Endothelial cell of umbilical vein (primary cell): ENCODE data around the gene LPIN2. TPM values are rescaled to one million over a fixed set of nuclear protein-coding genes. Genes with fewer than 3 reads are reported as not detected.

Experiments
- BruUV-seq: library from RNA; stranded (reverse); fragments of 400-500 nt; replicated peaks from 2 replicates; lab custom pipeline; 2021; lab: Mats Ljungman, UMichigan
- CTCF ChIA-PET: fragments of 300-600, 350-600 bp; sonication (Branson Sonifier 250); formaldehyde crosslinking; loops from one replicate; lab custom pipeline; 2021; ENCODE audit warnings: antibody characterized with exemption, inconsistent platforms; lab: Charles Lee
- POLR2A ChIA-PET: fragments of 300-600, 350-600 bp; sonication (Branson Sonifier 250); formaldehyde crosslinking; loops from one replicate; lab custom pipeline; 2021; ENCODE audit warnings: antibody characterized with exemption, inconsistent platforms; lab: Charles Lee
- DNase-seq: peaks from one replicate; pipeline ENCODE4 v3.0.0-alpha.2; 2011; ENCODE audit warnings: low read depth, low spot score
- FAIRE-seq: peaks from 2 replicates; lab custom pipeline; 2011; peaks lifted over from hg19 to GRCh38; lab: Jason Lieb, UNC
- H2AFZ ChIP-seq: 2 replicates; pipeline ENCODE4 v1.6.0; 2012; ENCODE audit warnings: low read depth, low read length, control low read depth, inconsistent platforms
- H3K27ac ChIP-seq: 2 replicates; pipeline ENCODE4 v1.5.1; 2011; ENCODE audit warnings: low read depth, mild to moderate bottlenecking, control low read depth, low read length, moderate library complexity; ENCODE audit not compliant: insufficient read depth
- H3K27me3 ChIP-seq, 2 experiments: 2 replicates each; pipeline versions ENCODE4 v1.6.0 to v1.6.1; 2011; ENCODE audit warnings: low read length in 2 of 2, mixed read lengths in 1 of 2; ENCODE audit not compliant: control insufficient read depth in 2 of 2, insufficient read depth in 2 of 2
- H3K36me3 ChIP-seq, 2 experiments: 2 replicates in 1 of 2; 3 replicates in 1 of 2; pipeline ENCODE4 v1.5.1; 2011; ENCODE audit warnings: low read length in 2 of 2, mild to moderate bottlenecking in 1 of 2, moderate library complexity in 1 of 2; ENCODE audit not compliant: control insufficient read depth in 2 of 2, insufficient read depth in 2 of 2; ENCODE audit errors: extremely low read depth in 1 of 2
- H3K4me1 ChIP-seq: 3 replicates; pipeline ENCODE4 v1.5.1; 2011; ENCODE audit warnings: mild to moderate bottlenecking, low read length; ENCODE audit not compliant: control insufficient read depth, insufficient read depth; ENCODE audit errors: extremely low read depth
- H3K4me2 ChIP-seq: 2 replicates; pipeline ENCODE4 v1.6.1; 2011; ENCODE audit warnings: low read length, control low read depth, mixed read lengths; ENCODE audit not compliant: insufficient read depth
- H3K4me3 ChIP-seq, 3 experiments: fragments of 200-600 bp in 1 of 3; sonication (generic), shearing (Covaris generic) in 1 of 3; replicated peaks in 1 of 3; 2 replicates each; pipeline ENCODE4 v1.5.1; 2011 to 2016; ENCODE audit warnings: control low read depth in 3 of 3, low read length in 3 of 3, mild to moderate bottlenecking in 2 of 3, inconsistent platforms in 1 of 3, low read depth in 1 of 3, moderate library complexity in 1 of 3; ENCODE audit not compliant: insufficient read depth in 1 of 3
- H3K79me2 ChIP-seq: 2 replicates; pipeline ENCODE4 v1.6.0; 2012; ENCODE audit warnings: low read length, inconsistent platforms; ENCODE audit not compliant: control insufficient read depth, insufficient read depth
- H3K9ac ChIP-seq: replicated peaks from 2 replicates; pipeline ENCODE3; 2011; ENCODE audit warnings: low read length, control low read depth; ENCODE audit not compliant: insufficient read depth; ENCODE audit errors: extremely low read depth
- H3K9me1 ChIP-seq: replicated peaks from 3 replicates; pipeline ENCODE4 v1.6.0; 2011; ENCODE audit warnings: mild to moderate bottlenecking, low read length; ENCODE audit not compliant: control insufficient read depth, insufficient read depth; ENCODE audit errors: extremely low read depth
- H3K9me3 ChIP-seq: replicated peaks from 2 replicates; pipeline ENCODE4 v1.5.1; 2012; ENCODE audit warnings: low read length, inconsistent platforms; ENCODE audit not compliant: control insufficient read depth, insufficient read depth
- H4K20me1 ChIP-seq: replicated peaks from 2 replicates; pipeline ENCODE3; 2011; ENCODE audit warnings: mild to moderate bottlenecking, low read length; ENCODE audit not compliant: control insufficient read depth, insufficient read depth; ENCODE audit errors: extremely low read depth
- CTCF ChIP-seq, 2 donors: IDR thresholded peaks; 1 replicate in 1 of 2; 2 replicates in 1 of 2; pipeline ENCODE4 v1.5.1; 2011; ENCODE audit warnings: low read length in 2 of 2, mild to moderate bottlenecking in 2 of 2, moderate library complexity in 2 of 2, control low read depth in 1 of 2, inconsistent platforms in 1 of 2, low read depth in 1 of 2; ENCODE audit not compliant: insufficient read depth in 1 of 2; ENCODE audit errors: extremely low read depth in 1 of 2
- EZH2 ChIP-seq: IDR thresholded peaks from 2 replicates; pipeline ENCODE4 v1.6.1; 2012; ENCODE audit warnings: borderline replicate concordance, low read depth, mild to moderate bottlenecking, moderate library complexity, low read length, inconsistent platforms; ENCODE audit not compliant: severe bottlenecking
- FOS ChIP-seq: IDR thresholded peaks from 2 replicates; pipeline ENCODE4 v1.6.1; 2011; ENCODE audit warnings: mild to moderate bottlenecking, low read length, moderate library complexity, borderline replicate concordance; ENCODE audit not compliant: insufficient read depth
- GATA2 ChIP-seq: IDR thresholded peaks from 2 replicates; pipeline ENCODE4 v1.7.0; 2011; ENCODE audit warnings: low read depth, mild to moderate bottlenecking, moderate library complexity, mixed read lengths, low read length; ENCODE audit not compliant: insufficient read length, insufficient read depth
- JUN ChIP-seq: IDR thresholded peaks from 2 replicates; pipeline ENCODE4 v1.6.1; 2011; ENCODE audit warnings: borderline replicate concordance, low read depth; ENCODE audit not compliant: insufficient read length, insufficient read depth
- MYC ChIP-seq: IDR thresholded peaks from one replicate; pipeline ENCODE4 v1.6.1; 2011; ENCODE audit warnings: mild to moderate bottlenecking, low read depth, low read length
- POLR2A ChIP-seq: IDR thresholded peaks from 2 replicates; pipeline ENCODE4 v1.6.1; 2012; ENCODE audit warnings: low read depth, mild to moderate bottlenecking, control low read depth, low read length
- dilution Hi-C: fragments of 300-500 bp; cut with MboI; formaldehyde crosslinking; loops from one replicate; pipeline ENCODE4 v1.15.0; 2019; ENCODE audit warnings: low sequenced_read_pairs; ENCODE audit not compliant: extremely low pct_ligation_motif_present
- intact Hi-C: fragments of 100-400 bp; cut with micrococcal nuclease; formaldehyde crosslinking; loops from one replicate; pipeline ENCODE4 v1.10.0; 2022
- polyA plus RNA-seq, 4 experiments: library from polyadenylated mRNA; depleted of rRNA in 3 of 4; stranded (reverse) in 3 of 4; unstranded in 1 of 4; fragments of >200 nt; gene quantifications; 2 replicates each; pipeline versions ENCODE4 v1.2.1 to v1.2.3, GENCODE V29; 2011 to 2012; ENCODE audit warnings: missing spikeins in 1 of 4
- total RNA-seq: library from RNA; stranded (reverse); gene quantifications from 2 replicates; pipeline ENCODE4 v1.2.3, GENCODE V29; 2021

The LPIN2 gene
- total and polyA plus RNA-seq, 2 donors (not counting 3 experiments of a cell fraction or from before 2014, with no cell fraction given): 14.7 to 24.4 TPM

GRCh38 chr18:2968606-2969005 lies 44.3 kb downstream of the LPIN2 start:
- H3K4me1 ChIP-seq: peaks cover 6% of the 10 kb centered on the region
- CTCF ChIA-PET: interaction anchor here (1.2 to 2.6 kb wide), 7 partner anchors 16 to 161 kb away, joined by 3 to 9 read pairs (median 5); no protein-coding TSS in a partner anchor
- dilution Hi-C loops: no loop called here
- no peaks in the 10 kb centered on the region for H3K9me3 ChIP-seq
- H2AFZ ChIP-seq: no peak overlapping the region
- POLR2A ChIA-PET: no interaction called here
- no peak overlapping the region for H3K9ac ChIP-seq
- peaks cover 96% of the 10 kb centered on the region for H3K79me2 ChIP-seq
- DNase-seq (no peak), FAIRE-seq (no peak)
- intact Hi-C loops: no loop called here
- no peak overlapping the region for H3K27ac ChIP-seq
- H4K20me1 ChIP-seq: no peaks in the 10 kb centered on the region
- BruUV-seq: no TSS peak
- no peaks in the 10 kb centered on the region for H3K36me3 ChIP-seq
- H3K9me1 ChIP-seq: no peaks in the 10 kb centered on the region
- no peak overlapping the region for H3K4me2 ChIP-seq
- no peak overlapping the region for H3K4me3 ChIP-seq
- TF ChIP-seq FOS (no peak), CTCF (IDR thresholded peaks at IDR 0.05; ENCODE audit: extremely low read depth in 1 of 2, insufficient read depth in 1 of 2, low read depth in 1 of 2, low read length in 2 of 2) (no peak), POLR2A (no peak), EZH2 (no peak), MYC (no peak), JUN (no peak), GATA2 (no peak)
- no peaks in the 10 kb centered on the region for H3K27me3 ChIP-seq
